GM12892 (cell line): ENCODE measurements around the gene EOLA1.
"Not testable (repeated sequence)": the region's sequence is repeated elsewhere in the genome, so short reads cannot be mapped to it uniquely, and the experiment has no call there.

Source experiments
- DNase-seq: peaks from one replicate; pipeline ENCODE4 v3.0.0; 2011; ENCODE audit not compliant: insufficient read length
- FAIRE-seq: peaks from 2 replicates; lab custom pipeline; 2011; peaks lifted over from hg19 to GRCh38; lab: Jason Lieb, UNC
- POLR2A ChIP-seq: IDR thresholded peaks from 2 replicates; pipeline ENCODE4 v1.6.1; 2011; ENCODE audit warnings: low read depth, low read length, control low read depth
- POLR2AphosphoS5 ChIP-seq: IDR thresholded peaks from 2 replicates; pipeline ENCODE4 v1.6.1; 2011; ENCODE audit warnings: low read depth, low read length, control low read depth
- TAF1 ChIP-seq: IDR thresholded peaks from 2 replicates; pipeline ENCODE4 v1.6.1; 2011; ENCODE audit warnings: low read depth, mild to moderate bottlenecking, control low read depth, low read length, borderline replicate concordance

The EOLA1 gene

GRCh38 chrX:149539283-149540130, 1.3 kb upstream of the EOLA1 start:
- TF ChIP-seq POLR2AphosphoS5 (no peak), TAF1 (no peak), POLR2A (no peak)
- DNase-seq (peak; percentile 55), FAIRE-seq (peak; percentile 86)

DNA sequence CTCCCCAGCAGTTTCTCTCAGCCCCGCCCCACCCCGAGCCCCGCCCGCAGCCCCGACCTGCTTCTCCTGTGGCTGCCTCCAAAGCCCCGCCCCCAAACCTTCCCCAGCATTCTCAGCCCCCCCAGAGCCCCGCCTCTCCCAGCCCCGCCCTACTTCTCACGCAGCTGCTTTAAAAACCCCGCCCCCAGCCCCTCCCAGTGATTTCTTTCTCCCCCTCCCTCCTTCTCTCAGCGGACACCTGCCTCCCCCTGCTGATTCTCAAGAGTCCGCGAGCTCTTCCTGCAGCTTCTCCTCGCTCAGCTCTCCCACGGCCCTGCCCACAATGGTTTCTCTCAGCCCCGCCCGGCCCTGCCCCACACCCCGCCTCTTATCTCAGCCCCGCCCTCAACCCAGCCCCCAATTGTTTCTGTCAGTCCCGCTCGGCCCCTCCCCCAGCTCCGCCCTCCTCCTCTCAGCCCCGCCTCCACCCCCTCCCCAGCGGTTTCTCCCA, 636 bp upstream of the EOLA1 start:
- no peak for FAIRE-seq
- TF ChIP-seq POLR2A (no peak), POLR2AphosphoS5 (no peak), TAF1 (no peak)
- DNase-seq = peak; percentile 58

DNA sequence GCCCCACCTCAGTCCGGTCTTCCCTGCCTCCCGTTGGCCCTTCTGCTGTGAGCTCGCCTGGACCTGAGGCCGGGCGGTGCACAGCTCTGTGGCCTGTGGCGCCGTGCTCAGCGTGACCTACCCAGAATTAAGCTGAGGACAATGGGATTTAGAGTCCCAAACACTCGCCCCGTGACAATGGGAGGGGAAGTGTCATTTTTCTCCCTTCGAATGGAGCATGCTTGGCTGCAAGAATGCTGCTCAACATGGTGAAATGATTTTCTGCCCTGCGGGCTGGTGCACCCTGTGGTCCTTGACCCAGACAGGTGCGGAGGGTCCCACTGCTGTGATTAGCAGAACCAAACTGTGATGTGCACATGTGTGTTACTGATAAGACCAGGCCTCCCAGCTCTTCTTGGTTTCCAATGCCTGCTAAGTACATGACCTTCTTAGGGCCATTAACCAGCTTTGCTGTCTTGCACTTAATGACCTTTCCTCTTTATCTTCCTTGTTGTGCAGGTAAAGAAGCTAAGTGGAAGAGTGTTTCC, 772 bp downstream of the EOLA1 start:
- no peak for TF ChIP-seq TAF1
- no peak for TF ChIP-seq POLR2A
- TF ChIP-seq POLR2AphosphoS5 = no peak
- DNase-seq = no peak
- peak; percentile 14 for FAIRE-seq

DNA sequence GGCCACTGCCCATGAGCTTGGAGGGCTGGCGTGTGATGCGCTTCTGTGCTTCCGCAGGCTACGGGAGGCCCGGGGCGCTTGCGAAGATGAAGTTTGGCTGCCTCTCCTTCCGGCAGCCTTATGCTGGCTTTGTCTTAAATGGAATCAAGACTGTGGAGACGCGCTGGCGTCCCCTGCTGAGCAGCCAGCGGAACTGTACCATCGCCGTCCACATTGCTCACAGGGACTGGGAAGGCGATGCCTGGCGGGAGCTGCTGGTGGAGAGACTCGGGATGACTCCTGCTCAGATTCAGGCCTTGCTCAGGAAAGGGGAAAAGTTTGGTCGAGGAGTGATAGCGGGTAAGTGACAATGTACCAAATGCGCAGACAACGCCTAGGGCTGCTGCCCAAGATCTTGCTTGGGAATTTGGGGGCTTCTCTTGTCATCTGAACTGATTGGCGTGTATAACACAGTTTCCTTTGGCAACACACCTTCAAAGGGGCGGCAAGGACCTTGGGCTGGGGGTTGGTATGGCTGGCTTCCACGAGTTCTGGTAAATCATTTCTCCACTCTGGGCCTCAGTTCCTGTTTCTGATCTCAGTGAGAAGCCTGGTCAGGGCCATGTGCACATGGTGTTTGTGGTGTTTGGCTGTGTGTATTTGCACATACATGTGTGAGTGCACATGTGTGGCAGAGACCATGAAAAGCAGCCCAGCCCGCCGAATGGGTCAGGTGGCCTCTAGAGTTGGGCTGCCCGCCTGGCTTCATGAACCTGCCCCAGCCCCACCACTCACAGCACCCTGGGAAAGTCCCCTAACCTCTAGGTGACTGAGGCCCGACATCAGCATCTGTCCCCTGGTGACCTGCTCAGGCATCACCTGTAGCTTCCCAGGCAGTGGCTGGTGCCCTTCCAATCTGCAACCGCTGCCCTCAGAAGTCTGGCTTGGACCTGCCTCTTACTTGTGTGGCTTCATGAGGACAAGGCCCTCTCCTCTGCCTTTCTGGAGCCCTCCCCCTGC, 5.0 kb downstream of the EOLA1 start:
- not testable (repeated sequence) for FAIRE-seq, DNase-seq

DNA sequence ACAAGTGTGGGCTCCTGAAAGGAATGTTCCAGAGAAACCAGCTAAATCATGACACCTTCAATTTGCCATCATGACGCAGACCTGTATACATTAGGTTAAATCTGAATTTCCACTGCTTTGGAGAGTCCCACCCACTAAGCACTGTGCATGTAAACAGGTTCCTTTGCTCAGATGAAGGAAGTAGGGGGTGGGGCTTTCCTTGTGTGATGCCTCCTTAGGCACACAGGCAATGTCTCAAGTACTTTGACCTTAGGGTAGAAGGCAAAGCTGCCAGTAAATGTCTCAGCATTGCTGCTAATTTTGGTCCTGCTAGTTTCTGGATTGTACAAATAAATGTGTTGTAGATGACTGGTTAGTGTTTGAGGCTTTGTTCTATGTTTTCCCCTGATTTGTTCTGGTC, 6.2 kb downstream of the EOLA1 start:
- peak; percentile 78 for FAIRE-seq
- DNase-seq = not testable (repeated sequence)

DNA sequence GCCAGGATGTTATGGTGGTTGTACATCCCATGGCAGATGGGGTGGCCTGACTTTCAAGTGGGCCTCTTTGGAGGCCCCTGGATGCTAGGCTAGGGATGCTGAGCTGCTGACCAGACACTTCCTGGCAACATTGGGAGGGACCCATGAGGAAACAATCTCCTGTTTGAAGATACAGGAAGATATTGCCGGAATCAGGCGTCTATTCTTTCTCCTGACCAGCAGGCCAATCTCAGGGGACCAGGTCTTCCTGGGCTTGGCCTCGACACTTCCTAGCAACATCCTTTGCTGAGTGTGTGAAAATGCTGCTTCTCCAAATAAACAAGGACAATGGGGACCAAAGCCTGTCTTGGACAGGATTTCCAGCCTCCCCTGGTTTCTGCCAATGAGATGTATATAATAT, 7.0 kb downstream of the EOLA1 start:
- FAIRE-seq, DNase-seq: not testable (repeated sequence)

- DNase-seq = not testable (repeated sequence)
- FAIRE-seq = peak; percentile 74
Measured at GRCh38 chrX:149549701-149550100, 8.9 kb downstream of the EOLA1 start, which contains the start of gene HSFX3. Gene HSFX3, minus strand, starts transcription at chrX:149549924. Its CDS starts 72 bp downstream, at chrX:149549852.

DNA sequence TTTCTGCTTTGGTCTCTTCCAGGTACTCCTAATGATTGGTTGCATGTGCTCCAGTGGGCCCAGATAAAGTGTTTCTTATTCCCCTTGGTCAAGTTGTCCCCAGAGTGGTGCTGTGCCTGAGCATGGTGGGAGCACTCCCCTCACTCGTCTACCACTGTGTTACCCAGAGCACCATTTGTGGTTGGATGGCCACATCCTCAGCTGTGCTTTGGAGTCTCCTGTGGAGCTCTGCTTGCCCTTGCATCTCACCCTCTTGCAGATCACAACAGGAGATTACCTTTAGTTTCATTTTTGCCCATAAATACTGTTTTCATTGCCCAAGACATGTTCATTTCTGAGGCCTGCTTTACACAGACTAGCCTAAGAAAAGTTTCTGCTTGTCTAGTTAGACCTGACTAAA, 9.6 kb downstream of the EOLA1 start:
- not testable (repeated sequence) for DNase-seq
- FAIRE-seq = peak; percentile 84

GRCh38 chrX:149551245-149551938, 10.6 kb downstream of the EOLA1 start:
- peak; percentile 58 for FAIRE-seq
- not testable (repeated sequence) for DNase-seq

DNA sequence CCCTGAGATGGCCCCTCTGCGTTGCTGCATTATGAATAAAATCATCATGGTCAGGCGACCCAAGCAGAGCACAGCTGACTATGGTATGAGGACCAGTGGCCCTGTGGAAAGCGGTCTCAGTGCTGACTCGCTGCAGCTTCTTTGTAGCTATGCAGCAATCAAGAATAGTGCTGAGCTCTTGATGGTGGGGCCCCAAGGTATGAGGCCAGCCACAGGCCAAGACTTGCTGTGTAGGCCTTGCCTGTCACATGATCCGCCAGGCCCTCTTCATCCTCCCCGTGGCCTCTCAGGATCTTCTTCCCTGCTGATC, 11.1 kb downstream of the EOLA1 start:
- FAIRE-seq = peak; percentile 5
- not testable (repeated sequence) for DNase-seq

GRCh38 chrX:149555251-149555650, 14.4 kb downstream of the EOLA1 start:
- not testable (repeated sequence) for DNase-seq, FAIRE-seq

- no peak for TF ChIP-seq POLR2AphosphoS5
- no peak for TF ChIP-seq POLR2A
- no peak for TF ChIP-seq TAF1
- FAIRE-seq (no peak), DNase-seq (no peak)
Measured at GRCh38 chrX:149563359-149563758, 22.5 kb downstream of the EOLA1 start.
